Measurements from ENCODE around the gene INAVA. TPM values are rescaled to one million over a fixed set of nuclear protein-coding genes. Genes with fewer than 3 reads are reported as not detected.

INAVA gene
- total RNA-seq, 1 donor from 2014 or later = 54.8 TPM

Other genes starting within 250 kb of the INAVA start
- 13.8 TPM for gene DDX59, start 225.0 kb upstream of the INAVA start, total RNA-seq
- gene CAMSAP2, start 156.0 kb upstream of the INAVA start, total RNA-seq = 14.7 TPM
- 0.32 TPM for gene GPR25, start 21.9 kb upstream of the INAVA start, total RNA-seq
- 0.52 TPM for gene KIF21B, start 128.8 kb downstream of the INAVA start, total RNA-seq
- not detected for gene CACNA1S, start 217.5 kb downstream of the INAVA start, total RNA-seq
- not detected for gene ASCL5, start 232.3 kb downstream of the INAVA start, total RNA-seq

Data from esophagus mucosa (tissue), 1 donor.